OCI-LY3 (cell line): Measurements from ENCODE around the gene AP3S2.

Experiments used
- EZH2phosphoT487 ChIP-seq: fragments of 200-600 bp; shearing (Covaris generic); IDR thresholded peaks from 2 replicates; pipeline ENCODE4 v1.6.1; 2018; ENCODE audit warnings: antibody characterized with exemption, mixed run types, low read depth
- TF ChIP-seq, protein P1 (sequence below): fragments of 200-600, 300-600 bp; sonication (generic); IDR thresholded peaks from 2 replicates; pipeline ENCODE4 v1.5.1; 2014; ENCODE audit warnings: antibody characterized with exemption, low read length, low read depth

DNA sequence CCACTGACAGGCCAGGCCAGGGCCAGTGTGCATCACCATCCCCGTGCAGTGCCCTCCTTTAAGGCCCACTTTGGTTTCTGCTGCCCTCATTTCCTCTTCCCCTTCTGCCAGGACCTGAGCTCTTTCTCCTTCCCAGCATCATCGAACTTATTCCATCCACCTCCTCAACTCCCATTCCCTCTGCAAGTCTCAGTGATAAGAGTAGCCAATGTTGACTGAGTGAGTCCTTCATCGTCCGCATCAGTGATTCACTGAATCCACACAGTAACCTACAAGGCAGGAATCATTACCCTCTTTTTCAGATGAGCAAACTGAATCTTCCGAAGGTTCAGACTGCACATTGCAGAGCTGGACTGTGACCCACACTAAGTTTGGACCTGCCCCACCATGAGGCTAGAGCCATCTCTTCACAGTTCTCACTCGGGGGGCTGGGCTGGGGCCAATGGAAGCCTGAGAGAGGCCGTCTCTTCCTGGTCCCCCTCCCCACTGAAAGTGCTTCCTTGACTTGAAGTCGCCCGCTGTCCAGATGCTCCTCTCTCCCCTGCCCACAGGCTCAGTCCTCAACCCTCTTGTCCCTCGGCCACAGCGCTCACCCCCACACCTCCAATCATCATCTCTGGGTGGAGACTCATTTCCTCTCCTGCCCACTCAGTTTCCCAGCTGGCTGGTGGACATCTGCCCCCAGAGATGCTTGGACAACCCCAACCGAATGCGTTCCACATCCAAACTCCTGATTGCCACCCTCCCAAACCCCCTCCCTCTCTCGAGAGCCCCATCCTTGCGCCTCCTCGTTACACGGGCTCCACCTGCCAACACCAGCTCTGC lies 64.0 kb downstream of the AP3S2 start:
- TF ChIP-seq EZH2phosphoT487 = no peak
- TF ChIP-seq, protein P1, sequence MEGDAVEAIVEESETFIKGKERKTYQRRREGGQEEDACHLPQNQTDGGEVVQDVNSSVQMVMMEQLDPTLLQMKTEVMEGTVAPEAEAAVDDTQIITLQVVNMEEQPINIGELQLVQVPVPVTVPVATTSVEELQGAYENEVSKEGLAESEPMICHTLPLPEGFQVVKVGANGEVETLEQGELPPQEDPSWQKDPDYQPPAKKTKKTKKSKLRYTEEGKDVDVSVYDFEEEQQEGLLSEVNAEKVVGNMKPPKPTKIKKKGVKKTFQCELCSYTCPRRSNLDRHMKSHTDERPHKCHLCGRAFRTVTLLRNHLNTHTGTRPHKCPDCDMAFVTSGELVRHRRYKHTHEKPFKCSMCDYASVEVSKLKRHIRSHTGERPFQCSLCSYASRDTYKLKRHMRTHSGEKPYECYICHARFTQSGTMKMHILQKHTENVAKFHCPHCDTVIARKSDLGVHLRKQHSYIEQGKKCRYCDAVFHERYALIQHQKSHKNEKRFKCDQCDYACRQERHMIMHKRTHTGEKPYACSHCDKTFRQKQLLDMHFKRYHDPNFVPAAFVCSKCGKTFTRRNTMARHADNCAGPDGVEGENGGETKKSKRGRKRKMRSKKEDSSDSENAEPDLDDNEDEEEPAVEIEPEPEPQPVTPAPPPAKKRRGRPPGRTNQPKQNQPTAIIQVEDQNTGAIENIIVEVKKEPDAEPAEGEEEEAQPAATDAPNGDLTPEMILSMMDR = no peak
